Kidney (tissue), 14 donors: ENCODE results near the gene REV3L. TPM values are rescaled to one million over a fixed set of nuclear protein-coding genes. Genes with fewer than 3 reads are reported as not detected.

ENCODE experiments used
- DNase-seq, 5 donors: peaks; one replicate each; pipeline ENCODE4 v3.0.0-alpha.2; 2013 to 2020
- FAIRE-seq: peaks from 2 replicates; lab custom pipeline; 2012; peaks lifted over from hg19 to GRCh38; lab: Jason Lieb, UNC
- H3K27ac ChIP-seq, 2 donors: one replicate each; pipeline ENCODE4 v1.7.0; 2013; ENCODE audit warnings: low read depth in 2 of 2, low read length in 2 of 2, inconsistent platforms in 1 of 2
- H3K27me3 ChIP-seq: one replicate; pipeline ENCODE4 v1.7.1; 2013; ENCODE audit warnings: low read length, inconsistent platforms; ENCODE audit not compliant: control insufficient read depth, insufficient read depth
- H3K36me3 ChIP-seq, 3 donors: one replicate each; pipeline versions ENCODE4 v1.7.0 to v1.7.1; 2013; ENCODE audit warnings: low read length in 3 of 3, control low read depth in 1 of 3, inconsistent platforms in 1 of 3; ENCODE audit not compliant: insufficient read depth in 3 of 3, control insufficient read depth in 2 of 3
- H3K4me1 ChIP-seq, 3 donors: one replicate each; pipeline versions ENCODE4 v1.7.0 to v1.7.1; 2013; ENCODE audit warnings: low read length in 3 of 3, inconsistent platforms in 1 of 3, low read depth in 1 of 3; ENCODE audit not compliant: control insufficient read depth in 2 of 3, insufficient read depth in 2 of 3
- H3K4me3 ChIP-seq, 3 donors: one replicate each; pipeline versions ENCODE4 v1.7.0 to v1.8.1; 2013; ENCODE audit warnings: low read length in 3 of 3, control low read depth in 1 of 3, inconsistent platforms in 1 of 3
- H3K9ac ChIP-seq, 3 donors: one replicate each; pipeline versions ENCODE4 v1.7.0 to v1.7.1; 2013; ENCODE audit warnings: low read length in 3 of 3, control low read depth in 1 of 3, inconsistent platforms in 1 of 3
- H3K9me3 ChIP-seq, 3 donors: one replicate each; pipeline versions ENCODE4 v1.7.0 to v1.7.1; 2013; ENCODE audit warnings: low read length in 3 of 3, control low read depth in 1 of 3, inconsistent platforms in 1 of 3; ENCODE audit not compliant: control insufficient read depth in 2 of 3, insufficient read depth in 1 of 3
- intact Hi-C: fragments of 100-400 bp; cut with DNase I; formaldehyde crosslinking; loops from one replicate; pipeline ENCODE4 v1.11.1; 2022
- polyA plus RNA-seq: library from polyadenylated mRNA; stranded (reverse); fragments of 350-450 nt; fragmentation: Illumina TruSeq; extraction: RNeasy Lipid Tissue Mini Kit (QIAGEN cat#74804); gene quantifications from one replicate; pipeline ENCODE4 v1.2.3, GENCODE V29; 2014; ENCODE audit warnings: low read depth, low replicate concordance; ENCODE audit not compliant: insufficient read depth
- total RNA-seq: library from RNA; stranded (reverse); fragmentation: NEBNext Ultra II Directional; extraction: Animal tissue kit (Norgen Biotek cat#: 25700); gene quantifications from one replicate; pipeline ENCODE4 v1.2.1, GENCODE V29; 2021
- TF ChIP-seq, protein P1 (sequence below): IDR thresholded peaks from 3 replicates; pipeline ENCODE4 v1.5.1; 2012; ENCODE audit warnings: mild to moderate bottlenecking, moderate library complexity, borderline replicate concordance; ENCODE audit not compliant: insufficient read depth; ENCODE audit errors: extremely low read depth
- donor health status: control.
- donor health status: control.
- donor health status: control.
- donor health status: control.
- donor health status: control.
- donor health status: DM: yes; HTN: yes; CAD: no.
- donor health status: Normal renal cell carcinoma (clear cell type).

The REV3L gene
- total and polyA plus RNA-seq, 2 donors from 2014 or later: 4.4 to 30.0 TPM

DNA sequence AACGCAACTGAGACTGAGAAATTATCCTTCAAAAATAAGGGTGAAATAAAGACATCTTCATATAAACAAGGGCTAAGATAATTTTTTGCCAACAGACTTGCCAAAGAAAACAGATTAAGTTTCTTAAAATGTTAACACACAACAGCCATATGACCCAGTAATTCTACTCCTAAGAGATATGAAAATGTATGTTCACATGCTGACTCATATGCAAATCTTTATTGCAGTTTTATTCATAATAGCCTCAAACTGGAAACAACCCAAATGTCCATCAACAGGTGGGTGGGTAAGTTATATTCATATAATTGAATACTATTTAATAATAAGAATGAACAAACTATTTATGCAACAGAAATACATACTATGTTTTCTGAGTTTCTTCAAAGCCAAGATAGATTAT, 140.1 kb downstream of the REV3L start:
- H3K36me3 ChIP-seq: peaks cover 0 to 2% (median 0%) of the 10 kb centered on the region in 3 donors
- no peak for FAIRE-seq

GRCh38 chr6:111339294-111339693, 143.7 kb downstream of the REV3L start:
- no peak overlapping the region for H3K4me3 ChIP-seq
- H3K27ac ChIP-seq: no peak overlapping the region
- FAIRE-seq (no peak), DNase-seq (no peak)
- H3K9me3 ChIP-seq: no peaks in the 10 kb centered on the region
- no peaks in the 10 kb centered on the region for H3K27me3 ChIP-seq
- intact Hi-C loops: no loop called here
- no peaks in the 10 kb centered on the region for H3K4me1 ChIP-seq
- TF ChIP-seq, protein P1, sequence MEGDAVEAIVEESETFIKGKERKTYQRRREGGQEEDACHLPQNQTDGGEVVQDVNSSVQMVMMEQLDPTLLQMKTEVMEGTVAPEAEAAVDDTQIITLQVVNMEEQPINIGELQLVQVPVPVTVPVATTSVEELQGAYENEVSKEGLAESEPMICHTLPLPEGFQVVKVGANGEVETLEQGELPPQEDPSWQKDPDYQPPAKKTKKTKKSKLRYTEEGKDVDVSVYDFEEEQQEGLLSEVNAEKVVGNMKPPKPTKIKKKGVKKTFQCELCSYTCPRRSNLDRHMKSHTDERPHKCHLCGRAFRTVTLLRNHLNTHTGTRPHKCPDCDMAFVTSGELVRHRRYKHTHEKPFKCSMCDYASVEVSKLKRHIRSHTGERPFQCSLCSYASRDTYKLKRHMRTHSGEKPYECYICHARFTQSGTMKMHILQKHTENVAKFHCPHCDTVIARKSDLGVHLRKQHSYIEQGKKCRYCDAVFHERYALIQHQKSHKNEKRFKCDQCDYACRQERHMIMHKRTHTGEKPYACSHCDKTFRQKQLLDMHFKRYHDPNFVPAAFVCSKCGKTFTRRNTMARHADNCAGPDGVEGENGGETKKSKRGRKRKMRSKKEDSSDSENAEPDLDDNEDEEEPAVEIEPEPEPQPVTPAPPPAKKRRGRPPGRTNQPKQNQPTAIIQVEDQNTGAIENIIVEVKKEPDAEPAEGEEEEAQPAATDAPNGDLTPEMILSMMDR: no peak
- peaks cover 0 to 2% (median 0%) of the 10 kb centered on the region in 3 donors for H3K36me3 ChIP-seq
- no peak overlapping the region for H3K9ac ChIP-seq

More for the DNA sequence above, 140.1 kb downstream of the REV3L start:
- intact Hi-C loops: no loop called here
- Histone ChIP-seq H3K27ac (no peak overlapping the region), H3K27me3 (no peaks in the 10 kb centered on the region), H3K9me3 (no peaks in the 10 kb centered on the region), H3K4me3 (no peak overlapping the region), H3K4me1 (no peaks in the 10 kb centered on the region), H3K9ac (no peak overlapping the region)
- TF ChIP-seq, protein P1: no peak
- DNase-seq: no peak

DNA sequence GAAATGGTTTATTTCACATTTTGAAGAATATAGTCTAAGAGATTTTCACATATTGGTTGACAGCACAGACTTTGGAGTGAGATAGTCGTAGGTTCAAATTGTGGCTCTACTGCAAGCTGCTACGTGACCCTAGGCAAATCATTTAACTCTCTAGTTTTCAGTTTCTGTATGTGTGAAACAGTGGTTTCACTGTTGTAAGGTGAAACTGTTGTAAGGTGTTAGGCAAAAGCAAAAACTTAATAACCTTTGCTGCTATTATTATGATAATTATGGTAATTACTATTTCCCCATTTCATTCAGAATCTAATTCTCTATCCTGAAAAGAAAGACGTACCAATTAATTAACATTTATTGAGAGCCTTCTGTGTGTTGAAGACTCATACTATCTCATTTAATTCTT, 144.2 kb downstream of the REV3L start:
- H3K27ac ChIP-seq: no peak overlapping the region
- peaks cover 0 to 2% (median 0%) of the 10 kb centered on the region in 3 donors for H3K36me3 ChIP-seq
- no peaks in the 10 kb centered on the region for H3K4me1 ChIP-seq
- DNase-seq: no peak
- intact Hi-C loops: no loop called here
- FAIRE-seq: no peak
- H3K9me3 ChIP-seq: no peaks in the 10 kb centered on the region
- H3K4me3 ChIP-seq: no peak overlapping the region
- no peaks in the 10 kb centered on the region for H3K27me3 ChIP-seq
- no peak overlapping the region for H3K9ac ChIP-seq
- TF ChIP-seq, protein P1: no peak

- H3K9ac ChIP-seq: no peak overlapping the region
- no peak overlapping the region for H3K27ac ChIP-seq
- no peak overlapping the region for H3K4me3 ChIP-seq
- no peak for DNase-seq
- H3K27me3 ChIP-seq: no peaks in the 10 kb centered on the region
- TF ChIP-seq, protein P1: no peak
- H3K9me3 ChIP-seq: no peaks in the 10 kb centered on the region
- intact Hi-C loops: no loop called here
- no peak for FAIRE-seq
- no peaks in the 10 kb centered on the region for H3K4me1 ChIP-seq
- peaks cover 0 to 3% (median 2%) of the 10 kb centered on the region in 3 donors for H3K36me3 ChIP-seq
These were observed 145.2 kb downstream of the REV3L start for GRCh38 chr6:111337829-111338236.
